Measurements from ENCODE around the gene NEGR1.

NEGR1 gene

GRCh38 chr1:72197786-72198185 is 84.6 kb downstream of the NEGR1 start:
- no peaks in the 10 kb centered on the region for H3K9me3 Mint-ChIP-seq
- no peak overlapping the region for H3K27ac Mint-ChIP-seq
- H3K36me3 Mint-ChIP-seq (ENCODE audit: low read depth): no peaks in the 10 kb centered on the region
- H3K4me1 Mint-ChIP-seq (ENCODE audit: low read depth): no peaks in the 10 kb centered on the region
- no peaks in the 10 kb centered on the region for H3K27me3 Mint-ChIP-seq
- no peak overlapping the region for H3K4me3 Mint-ChIP-seq

GRCh38 chr1:72186733-72187307 is 95.5 kb downstream of the NEGR1 start:
- Mint-ChIP-seq H3K27ac (no peak overlapping the region), H3K4me1 (ENCODE audit: low read depth) (no peaks in the 10 kb centered on the region), H3K9me3 (no peaks in the 10 kb centered on the region)

GRCh38 chr1:72184099-72184701 is 98.1 kb downstream of the NEGR1 start:
- Mint-ChIP-seq H3K4me1 (ENCODE audit: low read depth) (no peaks in the 10 kb centered on the region), H3K27ac (no peak overlapping the region), H3K4me3 (no peak overlapping the region), H3K9me3 (no peaks in the 10 kb centered on the region), H3K27me3 (no peaks in the 10 kb centered on the region), H3K36me3 (ENCODE audit: low read depth) (no peaks in the 10 kb centered on the region)

More at GRCh38 chr1:72186733-72187307, 95.5 kb downstream of the NEGR1 start:
- Mint-ChIP-seq H3K36me3 (ENCODE audit: low read depth) (no peaks in the 10 kb centered on the region), H3K27me3 (no peaks in the 10 kb centered on the region), H3K4me3 (no peak overlapping the region)

GRCh38 chr1:72182859-72183258 is 99.5 kb downstream of the NEGR1 start:
- Mint-ChIP-seq H3K27me3 (no peaks in the 10 kb centered on the region), H3K4me3 (no peak overlapping the region), H3K36me3 (ENCODE audit: low read depth) (no peaks in the 10 kb centered on the region), H3K9me3 (no peaks in the 10 kb centered on the region), H3K27ac (no peak overlapping the region), H3K4me1 (ENCODE audit: low read depth) (no peaks in the 10 kb centered on the region)

GRCh38 chr1:72178266-72178665 is 104.1 kb downstream of the NEGR1 start:
- no peaks in the 10 kb centered on the region for H3K36me3 Mint-ChIP-seq (ENCODE audit: low read depth)
- H3K9me3 Mint-ChIP-seq: no peaks in the 10 kb centered on the region
- H3K27me3 Mint-ChIP-seq: no peaks in the 10 kb centered on the region
- no peak overlapping the region for H3K27ac Mint-ChIP-seq
- no peak overlapping the region for H3K4me3 Mint-ChIP-seq
- no peaks in the 10 kb centered on the region for H3K4me1 Mint-ChIP-seq (ENCODE audit: low read depth)

GRCh38 chr1:72177711-72178110 is 104.6 kb downstream of the NEGR1 start:
- Mint-ChIP-seq H3K9me3 (no peaks in the 10 kb centered on the region), H3K4me1 (ENCODE audit: low read depth) (no peaks in the 10 kb centered on the region), H3K27me3 (no peaks in the 10 kb centered on the region), H3K4me3 (no peak overlapping the region), H3K27ac (no peak overlapping the region), H3K36me3 (ENCODE audit: low read depth) (no peaks in the 10 kb centered on the region)

- no peaks in the 10 kb centered on the region for H3K36me3 Mint-ChIP-seq (ENCODE audit: low read depth)
- no peak overlapping the region for H3K4me3 Mint-ChIP-seq
- H3K27ac Mint-ChIP-seq: no peak overlapping the region
- H3K9me3 Mint-ChIP-seq: no peaks in the 10 kb centered on the region
- H3K4me1 Mint-ChIP-seq (ENCODE audit: low read depth): no peaks in the 10 kb centered on the region
- H3K27me3 Mint-ChIP-seq: no peaks in the 10 kb centered on the region
These were observed 112.1 kb downstream of the NEGR1 start for GRCh38 chr1:72170246-72170645.

- no peak overlapping the region for H3K4me3 Mint-ChIP-seq
- no peak overlapping the region for H3K27ac Mint-ChIP-seq
- H3K4me1 Mint-ChIP-seq (ENCODE audit: low read depth): no peaks in the 10 kb centered on the region
- no peaks in the 10 kb centered on the region for H3K27me3 Mint-ChIP-seq
- no peaks in the 10 kb centered on the region for H3K36me3 Mint-ChIP-seq (ENCODE audit: low read depth)
- H3K9me3 Mint-ChIP-seq: no peaks in the 10 kb centered on the region
These were observed 115.9 kb downstream of the NEGR1 start for GRCh38 chr1:72166426-72166825.

- H3K27ac Mint-ChIP-seq: no peak overlapping the region
These were observed 131.8 kb downstream of the NEGR1 start for GRCh38 chr1:72150508-72150907.

GRCh38 chr1:72141875-72142274 is 140.5 kb downstream of the NEGR1 start:
- H3K27me3 Mint-ChIP-seq: no peaks in the 10 kb centered on the region
- no peaks in the 10 kb centered on the region for H3K4me1 Mint-ChIP-seq (ENCODE audit: low read depth)
- H3K4me3 Mint-ChIP-seq: no peak overlapping the region
- H3K36me3 Mint-ChIP-seq (ENCODE audit: low read depth): no peaks in the 10 kb centered on the region
- H3K27ac Mint-ChIP-seq: no peak overlapping the region
- H3K9me3 Mint-ChIP-seq: no peaks in the 10 kb centered on the region

More at GRCh38 chr1:72150508-72150907, 131.8 kb downstream of the NEGR1 start:
- Mint-ChIP-seq H3K4me3 (no peak overlapping the region), H3K27me3 (no peaks in the 10 kb centered on the region), H3K9me3 (no peaks in the 10 kb centered on the region), H3K4me1 (ENCODE audit: low read depth) (no peaks in the 10 kb centered on the region), H3K36me3 (ENCODE audit: low read depth) (no peaks in the 10 kb centered on the region)

GRCh38 chr1:72140222-72140621 is 142.1 kb downstream of the NEGR1 start:
- no peaks in the 10 kb centered on the region for H3K36me3 Mint-ChIP-seq (ENCODE audit: low read depth)
- H3K4me3 Mint-ChIP-seq: no peak overlapping the region
- no peak overlapping the region for H3K27ac Mint-ChIP-seq
- no peaks in the 10 kb centered on the region for H3K27me3 Mint-ChIP-seq
- peaks cover 6% of the 10 kb centered on the region for H3K9me3 Mint-ChIP-seq
- no peaks in the 10 kb centered on the region for H3K4me1 Mint-ChIP-seq (ENCODE audit: low read depth)

GRCh38 chr1:72137656-72138055 is 144.7 kb downstream of the NEGR1 start:
- no peak overlapping the region for H3K27ac Mint-ChIP-seq
- no peaks in the 10 kb centered on the region for H3K36me3 Mint-ChIP-seq (ENCODE audit: low read depth)
- peaks cover 6% of the 10 kb centered on the region for H3K9me3 Mint-ChIP-seq
- H3K4me1 Mint-ChIP-seq (ENCODE audit: low read depth): no peaks in the 10 kb centered on the region
- no peak overlapping the region for H3K4me3 Mint-ChIP-seq
- H3K27me3 Mint-ChIP-seq: no peaks in the 10 kb centered on the region

GRCh38 chr1:72129869-72130268 is 152.5 kb downstream of the NEGR1 start:
- no peaks in the 10 kb centered on the region for H3K9me3 Mint-ChIP-seq
- no peak overlapping the region for H3K4me3 Mint-ChIP-seq
- no peaks in the 10 kb centered on the region for H3K4me1 Mint-ChIP-seq (ENCODE audit: low read depth)
- H3K36me3 Mint-ChIP-seq (ENCODE audit: low read depth): no peaks in the 10 kb centered on the region
- no peaks in the 10 kb centered on the region for H3K27me3 Mint-ChIP-seq
- no peak overlapping the region for H3K27ac Mint-ChIP-seq

GRCh38 chr1:72122099-72122880 is 160.0 kb downstream of the NEGR1 start:
- no peaks in the 10 kb centered on the region for H3K36me3 Mint-ChIP-seq (ENCODE audit: low read depth)
- H3K4me3 Mint-ChIP-seq: no peak overlapping the region
- H3K4me1 Mint-ChIP-seq (ENCODE audit: low read depth): no peaks in the 10 kb centered on the region
- no peak overlapping the region for H3K27ac Mint-ChIP-seq
- H3K27me3 Mint-ChIP-seq: no peaks in the 10 kb centered on the region
- H3K9me3 Mint-ChIP-seq: no peaks in the 10 kb centered on the region

GRCh38 chr1:72119491-72119890 is 162.8 kb downstream of the NEGR1 start:
- Mint-ChIP-seq H3K4me3 (no peak overlapping the region), H3K9me3 (no peaks in the 10 kb centered on the region), H3K27me3 (no peaks in the 10 kb centered on the region), H3K36me3 (ENCODE audit: low read depth) (no peaks in the 10 kb centered on the region), H3K4me1 (ENCODE audit: low read depth) (no peaks in the 10 kb centered on the region), H3K27ac (no peak overlapping the region)
